GM18498 (cell line): ENCODE data around the gene DBR1.
A peak's percentile ranks its signal among the peaks of the same experiment; 100 is the strongest.

ENCODE experiments used
- ATAC-seq: cut with Tn5 transposase; IDR thresholded peaks from one replicate; pipeline ENCODE4 v1.9.1; 2021; ENCODE audit warnings: mild to moderate bottlenecking, moderate library complexity; ENCODE audit not compliant: unreplicated experiment

Gene DBR1

GRCh38 chr3:138125548-138126221, 49.0 kb downstream of the DBR1 start:
- ATAC-seq = no peak

- no peak for ATAC-seq
Observed at GRCh38 chr3:138124706-138125355, 49.9 kb downstream of the DBR1 start.

DNA sequence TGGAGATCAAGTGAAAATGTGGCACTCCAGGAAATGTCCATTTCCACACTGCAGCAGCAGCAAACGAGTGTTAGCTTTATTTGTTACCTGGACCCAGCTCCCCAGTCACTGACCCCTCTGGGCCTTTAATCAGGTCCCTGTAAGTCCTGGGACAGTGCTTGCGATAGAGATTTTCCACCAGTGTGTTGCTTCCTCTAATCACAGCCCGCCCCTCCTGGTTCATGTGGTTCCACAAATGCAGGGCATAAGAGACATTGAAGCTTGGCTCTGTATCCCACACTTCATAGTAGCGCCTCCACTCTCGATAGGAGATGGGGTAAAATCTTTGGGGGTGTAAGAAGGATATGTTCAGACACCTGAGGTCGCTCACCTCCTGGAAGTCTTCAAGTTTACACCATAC, 50.5 kb downstream of the DBR1 start:
- no peak for ATAC-seq

GRCh38 chr3:138119423-138119766, 55.3 kb downstream of the DBR1 start:
- ATAC-seq = no peak

- ATAC-seq = peak; percentile 71
Observed at GRCh38 chr3:138118612-138119422, 55.9 kb downstream of the DBR1 start.

GRCh38 chr3:138114988-138115971, 59.4 kb downstream of the DBR1 start, which contains the start of gene DZIP1L:
TSS of gene DZIP1L (minus strand) at chr3:138115608. CDS start at chr3:138103971, 11,637 bp downstream.
- peak; percentile 85 for ATAC-seq

- no peak for ATAC-seq
Observed at GRCh38 chr3:138114431-138114918, 60.2 kb downstream of the DBR1 start.

GRCh38 chr3:138113326-138113725, 61.4 kb downstream of the DBR1 start:
- ATAC-seq = no peak

GRCh38 chr3:138112362-138112761, 62.4 kb downstream of the DBR1 start:
- no peak for ATAC-seq
